Tongue (tissue), 2 donors: Measurements from ENCODE around the gene XXYLT1. TPM values are rescaled to one million over a fixed set of nuclear protein-coding genes. Genes with fewer than 3 reads are reported as not detected.

Experiments used
- DNase-seq: peaks from one replicate; pipeline ENCODE4 v3.0.0-alpha.2; 2015
- total RNA-seq: library from RNA; depleted of rRNA; stranded (reverse); fragments of >200 nt; gene quantifications from one replicate; pipeline ENCODE4 v1.2.3, GENCODE V29; 2014

Gene XXYLT1
- total RNA-seq, 1 donor from 2014 or later = 29.5 TPM

DNA sequence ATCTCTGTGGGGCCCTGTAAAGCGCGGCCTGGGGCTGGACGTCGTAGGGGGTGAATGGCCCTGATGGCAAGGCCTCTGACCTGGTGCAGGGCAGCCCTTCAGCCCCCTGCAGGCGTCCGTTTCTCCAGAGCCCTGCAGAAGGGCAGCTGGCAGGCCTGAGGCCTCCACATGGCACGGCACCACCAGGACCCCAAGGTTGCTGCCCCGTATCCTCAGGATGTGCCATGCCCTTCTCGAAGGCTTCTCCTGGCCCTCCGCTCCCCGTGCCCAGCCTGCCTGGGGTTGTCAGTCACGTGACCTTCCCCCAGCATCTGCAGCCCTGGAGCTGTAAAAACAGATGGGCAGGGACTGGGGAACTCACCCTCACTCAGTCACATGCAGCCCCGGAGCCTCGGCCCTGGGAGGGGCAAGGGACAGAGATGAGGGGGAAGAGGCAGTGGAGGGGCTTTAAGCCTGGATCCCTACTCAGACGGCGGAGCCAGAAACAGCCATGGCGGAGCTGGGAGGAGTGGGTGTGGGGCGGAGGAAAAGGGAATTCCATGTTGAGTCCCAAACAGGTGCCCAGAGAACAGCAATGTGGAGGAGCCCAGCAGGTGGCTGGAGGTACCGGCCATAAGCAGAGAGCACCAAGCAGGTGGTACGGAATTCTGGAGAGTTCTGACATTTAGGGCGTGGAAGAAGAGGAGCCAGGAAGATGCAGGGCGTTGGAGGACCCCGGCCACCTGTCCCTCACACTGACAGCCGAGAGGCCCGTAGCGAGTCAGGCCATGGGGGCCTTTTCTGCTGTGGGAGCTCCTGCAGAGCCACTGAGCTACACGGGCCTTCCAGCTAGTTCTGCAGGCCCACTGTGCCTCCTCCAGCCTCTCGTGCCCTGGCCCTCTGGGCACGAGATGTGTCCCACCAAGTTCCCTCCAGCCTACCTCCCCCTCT, 193.1 kb downstream of the XXYLT1 start:
- peak; percentile 25 for DNase-seq

DNA sequence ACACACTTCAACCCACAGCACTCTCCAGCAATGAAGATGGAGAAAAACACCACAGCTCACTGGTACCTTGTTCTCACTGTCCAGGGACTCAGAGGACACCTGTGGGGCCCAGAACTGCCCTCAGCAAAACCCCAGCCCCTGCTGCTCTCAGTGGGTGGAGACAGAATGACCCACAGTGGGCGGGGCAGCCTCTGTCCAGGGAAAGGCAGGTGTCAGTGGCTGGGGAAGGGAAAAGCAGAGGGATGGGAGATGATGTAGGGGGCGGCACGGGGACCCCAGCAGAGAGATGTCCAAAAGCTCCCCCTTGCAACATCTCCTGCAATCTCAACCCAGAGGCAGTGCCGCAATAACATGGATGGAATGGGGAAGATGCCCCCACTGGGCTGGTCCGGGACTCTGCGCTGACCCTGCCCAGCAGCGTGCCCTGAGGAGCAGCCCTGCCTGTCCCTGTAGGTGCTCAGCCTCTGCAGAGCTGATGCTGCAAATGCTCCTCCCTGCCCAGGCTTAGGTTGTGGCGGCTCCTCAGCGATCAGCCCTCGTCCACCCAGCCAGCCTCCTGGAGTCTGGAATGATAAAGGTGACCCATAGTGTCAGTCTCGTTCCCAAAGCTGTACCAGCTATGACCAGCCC, 193.9 kb downstream of the XXYLT1 start:
- DNase-seq = no peak

DNA sequence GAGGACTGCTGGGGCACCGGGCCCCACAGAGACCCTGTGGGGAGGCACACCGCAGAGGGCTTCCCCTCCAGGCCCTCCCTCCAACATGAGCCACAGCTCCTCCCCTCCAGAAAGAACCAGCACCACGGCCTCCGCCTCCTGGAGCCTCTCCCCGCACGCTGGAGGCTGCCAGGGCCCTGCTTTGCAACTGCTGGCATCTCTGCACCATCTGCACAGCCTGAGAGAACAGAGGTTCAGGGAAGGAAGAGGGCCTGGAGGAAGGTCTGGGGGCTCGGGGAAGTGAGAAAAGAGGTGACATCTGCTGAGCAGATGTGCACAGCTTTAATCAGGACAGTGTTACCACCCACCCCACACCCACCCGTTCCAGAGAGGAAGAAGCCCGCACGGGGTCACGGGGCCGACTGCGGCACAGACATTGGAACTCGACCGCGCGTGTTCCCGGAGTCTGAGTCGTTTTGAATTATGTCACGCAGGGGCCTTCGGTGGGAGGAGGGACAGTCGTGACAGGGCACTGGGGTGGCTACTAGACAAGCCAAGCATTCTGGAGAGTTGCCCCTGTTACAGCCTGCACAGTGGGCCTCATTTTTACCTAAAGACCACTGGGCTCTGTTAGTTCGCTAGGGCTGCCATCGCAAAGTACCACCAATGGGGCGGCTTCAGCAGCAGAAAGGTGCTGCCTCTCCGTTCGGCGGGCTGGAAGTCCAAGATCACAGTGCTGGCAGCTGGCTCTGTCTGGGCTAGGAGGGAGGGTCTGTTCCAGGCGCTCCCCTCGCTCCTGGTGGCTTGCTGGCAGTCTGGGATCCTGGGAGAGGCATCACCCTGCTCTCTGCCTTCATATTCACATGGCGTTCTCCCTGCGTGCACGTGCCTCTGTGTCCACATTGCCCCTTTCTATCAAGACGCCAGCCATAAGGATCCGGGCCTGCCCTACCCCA, 194.8 kb downstream of the XXYLT1 start:
- no peak for DNase-seq

DNA sequence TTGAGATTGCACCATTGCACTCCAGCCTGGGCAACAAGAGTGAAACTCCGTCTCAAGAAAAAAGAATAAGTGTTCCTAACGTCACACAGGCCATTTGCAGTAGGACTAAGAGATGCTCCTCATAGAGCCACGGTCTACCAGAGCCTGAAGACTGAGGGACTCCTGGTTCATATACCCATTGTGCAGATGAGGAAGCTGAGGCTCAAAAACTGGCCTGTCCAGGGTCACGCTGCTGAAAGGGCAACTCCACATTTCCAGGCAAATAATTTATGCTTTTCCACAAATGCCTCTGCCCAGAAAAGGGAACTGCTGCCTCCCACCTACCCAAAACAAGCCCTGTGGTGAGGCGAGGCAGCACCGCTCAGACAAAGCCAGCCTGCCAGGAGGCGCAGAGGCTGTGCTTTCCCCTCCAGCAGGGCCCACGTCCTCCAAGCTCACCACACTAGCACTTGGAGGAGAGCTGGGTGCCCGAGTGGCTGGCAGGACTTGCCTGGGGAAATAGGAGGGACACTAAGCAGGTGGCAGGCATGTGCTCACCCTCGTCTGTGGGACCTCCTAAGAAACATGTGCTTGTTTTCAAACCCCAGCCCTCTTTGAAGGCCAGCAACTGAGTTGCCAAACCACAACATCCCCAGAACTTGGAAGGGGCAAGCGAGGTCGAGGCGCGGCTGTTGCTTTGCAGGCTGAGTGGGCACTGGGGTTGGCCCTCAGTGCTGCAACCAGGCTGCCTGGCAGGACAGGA, 195.6 kb downstream of the XXYLT1 start:
- DNase-seq = no peak

DNA sequence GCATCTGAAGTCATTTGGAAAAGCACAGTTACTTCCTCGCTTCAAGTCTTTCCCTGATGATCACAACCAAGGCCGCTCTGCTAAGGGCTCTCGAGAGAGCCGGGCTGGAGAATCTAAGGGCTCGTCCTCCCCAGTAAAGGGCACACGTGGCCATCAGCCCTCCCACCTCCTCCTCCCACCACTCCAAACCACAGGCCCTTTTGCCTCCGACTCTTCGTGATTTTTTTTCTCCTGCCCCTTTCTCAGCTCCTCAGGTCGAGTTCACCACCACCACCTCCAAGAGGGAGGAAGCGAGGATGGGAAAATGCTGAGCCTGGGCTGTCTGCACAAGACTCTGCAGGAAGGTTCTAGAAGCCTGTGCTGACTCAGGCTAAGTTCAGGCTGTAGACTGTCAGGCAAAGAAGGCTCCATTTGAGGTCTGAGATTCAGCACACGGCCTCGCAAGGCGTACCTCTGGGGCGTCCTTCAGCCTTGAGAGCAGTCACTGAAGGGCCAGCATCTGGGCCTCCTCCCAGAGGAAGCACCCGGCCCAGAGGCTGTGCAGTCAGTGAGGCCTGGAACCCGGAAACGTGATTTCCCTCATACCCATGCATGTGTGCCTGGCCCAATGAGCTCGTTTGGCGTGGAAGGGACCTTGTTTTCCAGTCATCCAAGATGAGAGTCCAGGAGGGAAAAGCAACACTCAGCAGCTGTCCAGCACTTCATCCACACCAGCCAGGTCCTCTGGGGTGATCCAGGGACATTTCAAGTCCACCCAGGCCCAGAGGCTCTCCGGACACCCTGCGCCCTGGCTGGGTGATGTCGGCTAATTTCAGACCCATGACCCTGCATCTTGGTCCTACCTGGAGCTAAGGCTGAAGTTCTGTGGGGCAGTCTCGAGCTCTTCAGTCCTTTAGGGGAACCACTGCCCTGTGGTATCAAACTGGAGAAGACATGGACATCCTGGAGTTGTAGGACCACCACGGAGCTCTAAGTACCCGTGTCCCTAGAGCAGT, 196.8 kb downstream of the XXYLT1 start:
- no peak for DNase-seq

DNA sequence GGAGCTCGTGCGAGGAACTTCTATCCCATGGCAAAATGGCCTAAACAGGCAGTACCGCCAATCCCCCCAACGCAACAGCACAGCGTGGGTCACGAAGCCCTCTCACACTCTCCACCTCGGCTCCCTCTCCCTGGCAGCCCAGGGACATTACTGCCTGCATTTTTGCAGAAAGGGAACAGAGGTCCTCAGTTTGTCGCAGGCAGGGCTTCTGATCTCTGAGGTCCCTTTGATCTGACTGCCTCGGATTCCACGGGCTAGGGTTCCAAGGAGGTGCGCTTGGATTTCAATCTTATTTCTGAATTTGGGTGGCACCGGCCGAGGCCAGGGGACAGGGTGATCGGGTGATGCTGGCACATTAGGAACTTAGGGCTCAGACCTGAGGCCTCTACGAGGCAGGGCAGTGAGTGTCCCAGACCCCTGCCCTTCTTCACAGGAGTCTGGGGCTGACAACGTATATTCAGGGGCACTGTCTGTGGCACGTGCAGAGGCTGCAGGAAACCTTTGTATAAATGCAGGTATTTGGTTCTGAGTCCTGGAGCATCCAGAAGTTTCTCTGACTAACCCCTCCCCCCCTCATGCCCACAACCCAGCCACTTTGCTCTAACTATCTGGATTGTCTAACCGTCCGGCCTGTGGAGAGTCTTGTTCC, 197.9 kb downstream of the XXYLT1 start:
- DNase-seq = no peak

DNA sequence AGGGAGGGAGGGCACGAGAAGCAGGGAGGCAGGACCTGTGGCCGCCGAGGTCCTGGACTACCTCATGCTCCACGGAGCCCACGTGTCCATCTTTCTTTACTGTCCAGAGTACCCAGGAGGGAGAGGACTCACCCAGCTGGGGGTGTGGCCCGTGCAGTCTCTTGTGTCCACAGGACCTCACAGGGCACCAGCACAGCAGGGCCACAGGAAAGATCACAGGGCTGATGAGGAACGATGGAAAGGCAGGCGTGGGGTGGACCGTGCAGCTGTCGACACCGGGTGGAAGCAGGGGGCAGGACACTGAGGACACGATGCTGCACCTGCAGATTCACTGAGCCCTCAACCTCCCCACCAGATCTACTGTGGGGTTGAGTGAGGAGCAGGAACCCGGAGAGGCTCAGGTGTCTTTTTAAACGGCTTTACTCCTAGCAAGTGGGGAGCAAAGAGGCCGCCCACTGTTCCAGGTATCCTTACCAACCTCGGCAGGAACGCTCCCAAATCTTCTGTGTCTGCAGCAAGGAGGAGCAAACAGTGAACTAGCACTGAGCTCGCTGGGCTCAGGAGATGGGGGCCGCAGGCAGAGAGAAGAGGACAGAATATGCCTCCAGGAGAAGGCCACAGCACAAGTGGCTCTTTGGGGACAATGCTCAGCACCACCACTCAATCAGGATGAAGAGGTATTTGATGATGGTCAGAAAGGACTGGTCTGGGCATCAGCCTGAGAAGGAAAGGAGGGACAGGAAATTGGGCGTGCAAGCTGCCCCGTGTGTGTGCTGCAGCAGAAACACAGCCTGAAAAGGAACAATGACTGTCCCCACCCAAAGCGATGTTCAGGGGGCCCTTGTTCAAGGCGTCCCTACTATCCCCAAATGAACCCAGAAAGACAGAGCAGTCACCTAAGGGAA, 198.8 kb downstream of the XXYLT1 start:
- DNase-seq = no peak

DNA sequence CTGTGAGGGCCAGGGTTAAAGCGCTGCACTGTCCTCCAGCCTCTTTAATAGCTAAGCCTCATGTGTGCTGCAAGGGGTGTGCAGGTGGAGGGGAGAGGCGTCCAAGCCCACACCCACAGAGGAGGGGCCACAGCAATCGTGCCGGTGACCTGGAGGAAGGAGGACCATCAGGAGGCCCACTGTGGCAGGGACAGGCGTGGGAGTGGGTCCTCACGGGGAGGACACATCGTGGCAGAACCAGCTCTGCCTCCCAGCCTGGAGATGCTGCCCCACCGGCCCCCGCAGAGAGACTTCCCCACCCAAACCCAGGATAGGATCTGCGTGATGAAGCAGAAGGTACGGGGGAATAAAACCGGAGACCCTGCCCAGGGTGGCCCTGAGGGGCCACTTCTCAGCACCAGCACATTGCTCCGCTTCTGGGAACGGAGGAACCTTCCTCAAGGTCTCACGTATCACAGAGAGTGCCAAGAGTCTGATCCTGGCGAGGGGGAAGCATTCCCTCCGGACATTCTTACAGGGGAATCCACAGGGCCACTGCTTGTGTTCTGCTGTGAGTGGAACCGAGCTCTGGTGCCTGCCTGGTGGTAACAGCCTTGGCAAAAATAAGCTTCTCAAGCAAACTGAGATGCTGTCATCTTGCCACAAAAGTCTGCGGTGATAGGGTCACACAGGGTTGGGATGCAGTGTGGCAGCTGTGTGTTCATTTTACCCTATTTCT, 199.8 kb downstream of the XXYLT1 start:
- DNase-seq = no peak

DNA sequence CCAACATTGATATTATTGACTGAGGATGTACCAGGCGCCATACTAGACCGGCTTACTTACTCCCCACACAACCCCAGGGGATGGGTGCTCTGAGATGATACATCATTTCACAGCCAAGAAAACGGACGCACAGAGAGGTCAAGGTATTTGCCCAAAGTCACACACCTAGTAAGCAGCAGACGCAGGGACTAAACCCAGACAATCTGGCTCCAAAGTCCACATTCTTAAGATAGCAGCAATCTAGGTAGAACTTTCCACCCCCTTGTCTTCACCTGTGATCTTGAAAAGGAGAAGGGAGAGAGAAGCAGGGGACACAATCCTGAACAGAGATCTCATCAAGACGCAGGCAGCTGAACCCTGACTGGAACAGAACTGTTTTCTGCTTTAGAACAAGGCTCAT, 200.6 kb downstream of the XXYLT1 start:
- no peak for DNase-seq

DNA sequence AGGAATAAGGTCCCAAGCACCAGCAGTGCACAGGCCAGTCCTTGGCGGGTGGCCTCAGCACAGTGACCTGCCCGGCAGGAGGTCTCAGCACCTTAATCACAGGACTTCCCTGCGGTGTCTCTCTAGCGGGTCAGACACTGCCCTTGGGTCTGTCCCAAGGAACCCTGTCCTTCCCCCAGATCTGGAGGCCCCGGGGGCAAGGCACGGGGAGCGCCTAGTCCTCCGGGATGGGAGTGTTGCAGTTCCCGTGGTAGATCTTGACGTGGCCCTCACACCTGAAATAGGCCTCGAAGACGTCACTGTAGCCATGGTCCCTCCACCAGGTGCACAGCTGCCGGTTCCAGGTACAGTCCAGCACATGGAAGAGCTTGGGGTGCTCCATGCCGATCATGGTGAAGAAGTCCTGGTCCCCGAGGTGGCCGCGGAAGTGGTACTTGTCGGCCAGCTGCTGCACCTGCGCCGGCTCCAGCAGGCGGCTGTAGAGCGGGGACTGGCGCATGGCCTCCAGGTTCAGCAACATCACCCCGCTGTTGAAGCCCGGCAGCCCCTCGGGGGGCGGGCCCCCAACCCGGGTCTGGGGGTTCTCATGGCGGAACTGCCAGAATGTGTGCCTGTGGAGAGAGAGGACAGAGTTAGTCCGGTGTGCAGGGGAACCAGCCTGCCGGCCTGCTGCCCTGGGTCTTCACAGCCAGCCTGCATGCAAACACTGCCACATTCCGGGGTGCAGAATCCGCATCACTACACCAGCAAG, 201.3 kb downstream of the XXYLT1 start:
- no peak for DNase-seq

DNA sequence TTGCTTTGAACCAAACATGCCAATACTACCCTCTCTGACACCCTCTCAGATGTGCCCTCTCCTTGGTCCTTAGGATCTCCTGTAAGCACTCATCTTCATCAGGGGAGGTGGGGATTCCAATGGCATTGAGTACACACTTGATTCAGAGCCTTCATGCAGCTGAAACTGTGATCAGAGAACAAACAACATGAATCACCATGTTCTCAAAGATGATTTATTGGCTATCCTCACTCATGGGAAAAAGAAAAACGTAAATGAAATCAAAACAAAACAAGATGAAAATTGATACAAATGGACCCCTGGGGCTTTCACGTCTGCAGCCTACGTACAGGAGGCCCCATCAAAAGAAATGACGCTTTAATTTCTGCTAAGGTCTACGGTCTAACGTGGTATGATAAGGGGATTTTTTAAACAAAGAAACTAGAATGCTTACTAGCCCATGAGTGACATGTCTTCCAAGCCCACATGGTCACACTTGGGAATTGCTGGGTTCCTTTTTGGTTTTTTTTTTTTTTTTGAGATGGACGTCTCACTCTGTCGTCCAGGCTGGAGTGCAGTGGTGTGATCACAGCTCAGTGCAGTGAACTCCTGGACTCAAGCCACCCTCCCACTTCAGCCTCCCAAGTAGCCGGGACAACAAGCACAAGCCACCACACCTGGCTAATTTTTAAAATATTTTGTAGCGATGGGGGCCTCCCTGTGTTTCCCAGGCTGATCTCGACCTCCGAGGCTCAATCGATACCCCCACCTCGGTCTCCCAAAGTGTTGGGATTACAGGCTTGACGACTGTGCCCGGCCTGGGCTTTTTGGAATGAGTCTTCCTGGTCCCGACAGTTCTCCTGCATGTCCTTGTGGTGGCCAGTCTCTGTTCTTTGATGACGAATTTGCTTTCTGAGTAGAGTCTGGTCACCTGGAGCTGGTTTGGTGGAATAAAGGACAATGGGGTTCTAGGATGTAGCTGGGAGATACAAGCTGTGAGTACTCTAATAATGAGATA, 202.6 kb downstream of the XXYLT1 start:
- DNase-seq = no peak

DNA sequence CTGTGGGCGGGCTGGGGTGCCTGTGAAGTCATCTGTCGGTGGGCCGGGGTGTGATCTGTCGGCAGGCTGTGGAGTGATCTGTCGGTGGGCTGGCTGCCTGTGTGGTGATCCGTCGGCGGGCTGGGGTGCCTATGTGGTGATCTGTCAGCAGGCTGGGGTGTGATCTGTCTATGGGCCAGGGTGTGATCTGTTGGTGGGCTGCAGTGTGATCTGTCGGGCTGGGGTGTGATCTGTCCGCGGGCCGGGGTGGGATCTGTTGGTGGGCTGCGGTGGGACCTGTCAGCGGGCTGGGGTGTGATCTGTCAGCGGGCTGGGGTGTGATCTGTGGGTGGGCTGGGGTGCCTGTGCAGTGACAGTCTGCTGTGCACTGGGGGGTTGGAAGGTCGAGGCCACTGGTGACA, 204.5 kb downstream of the XXYLT1 start:
- DNase-seq = no peak

DNA sequence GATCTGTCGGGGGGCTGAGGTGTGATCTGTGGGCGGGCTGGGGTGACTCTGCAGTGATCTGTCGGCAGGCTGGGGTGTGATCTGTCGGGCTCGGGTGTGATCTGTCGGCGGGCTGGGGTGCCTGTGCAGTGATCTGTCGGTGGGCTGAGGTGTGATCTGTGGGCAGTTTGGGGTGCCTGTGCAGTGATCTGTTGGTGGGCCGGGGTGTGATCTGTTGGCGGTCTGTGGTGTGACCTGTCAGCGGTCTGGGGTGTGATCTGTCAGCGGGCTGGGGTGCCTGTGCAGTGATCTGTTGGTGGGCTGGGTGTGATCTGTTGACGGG, 205.1 kb downstream of the XXYLT1 start:
- DNase-seq = no peak

DNA sequence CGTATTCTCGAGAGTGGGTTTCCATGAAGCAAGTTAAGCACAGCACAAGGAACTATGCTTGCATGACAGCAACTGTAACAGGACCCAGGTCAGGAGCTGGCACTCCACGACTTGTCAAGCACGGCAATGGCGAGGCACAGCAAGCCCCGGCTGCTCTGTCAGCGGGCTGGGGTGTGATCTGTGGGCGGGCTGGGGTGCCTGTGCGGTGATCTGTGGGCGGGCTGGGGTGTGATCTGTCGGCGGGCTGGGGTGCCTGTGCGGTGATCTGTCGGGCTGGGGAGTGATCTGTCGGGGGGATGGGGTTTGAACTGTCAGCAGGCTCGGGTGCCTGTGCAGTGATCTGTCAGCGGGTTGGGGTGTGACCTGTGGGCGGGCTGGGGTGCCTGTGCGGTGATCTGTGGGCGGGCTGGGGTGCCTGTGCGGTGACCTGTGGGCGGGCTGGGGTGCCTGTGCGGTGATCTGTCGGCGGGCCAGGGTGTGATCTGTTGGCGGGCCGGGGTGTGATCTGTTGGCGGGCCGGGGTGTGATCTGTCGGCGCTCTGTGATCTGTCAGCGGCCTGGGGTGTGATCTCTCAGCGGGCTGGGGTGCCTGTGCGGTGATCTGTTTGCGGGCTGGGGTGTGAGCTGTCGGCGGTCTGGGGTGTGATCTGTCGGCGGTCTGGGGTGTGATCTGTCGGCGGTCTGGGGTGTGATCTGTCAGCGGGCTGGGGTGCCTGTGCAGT, 205.7 kb downstream of the XXYLT1 start:
- DNase-seq = no peak

DNA sequence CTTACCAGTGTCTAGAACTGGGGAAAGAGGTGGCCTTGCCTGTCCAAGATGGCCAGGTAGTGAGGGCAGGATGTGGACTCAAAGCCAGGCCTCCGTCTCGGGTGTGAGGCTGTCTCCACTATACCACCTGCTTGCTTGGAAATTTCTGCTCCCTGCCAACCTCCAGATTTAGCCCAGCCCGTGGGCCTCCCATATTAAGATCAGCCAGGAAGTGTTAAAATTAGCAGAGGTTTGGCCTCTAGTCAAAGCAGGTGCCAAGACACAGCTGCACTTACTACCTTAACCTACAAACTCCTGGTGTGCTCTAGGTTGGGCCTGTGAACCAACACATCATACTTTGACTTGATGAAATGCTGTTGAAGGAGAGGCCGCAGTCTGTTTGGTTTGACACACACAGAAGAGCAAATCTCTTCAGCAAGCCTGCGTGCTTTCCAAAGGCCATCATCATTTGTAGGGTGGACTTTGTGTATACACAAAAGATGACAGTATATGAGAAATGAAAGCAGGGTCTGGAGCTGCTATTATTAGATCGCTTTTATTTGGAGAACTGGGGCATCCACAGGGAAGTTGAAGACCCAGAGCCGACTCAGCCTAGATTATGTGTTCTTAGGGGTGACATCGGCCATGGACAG, 206.5 kb downstream of the XXYLT1 start:
- DNase-seq = peak; percentile 52
